GM21786 (cell line): ENCODE measurements around the gene DTX4.
A peak's percentile ranks its signal among the peaks of the same experiment; 100 is the strongest.

Source experiments
- ATAC-seq: cut with Tn5 transposase; IDR thresholded peaks from one replicate; pipeline ENCODE4 v1.9.1; 2021; ENCODE audit not compliant: unreplicated experiment

Gene DTX4

GRCh38 chr11:59172345-59173079 is 580 bp downstream of the DTX4 start:
- peak; percentile 22 for ATAC-seq

GRCh38 chr11:59173080-59173963 is 1.4 kb downstream of the DTX4 start:
- peak; percentile 8 for ATAC-seq

GRCh38 chr11:59173964-59174663 is 2.2 kb downstream of the DTX4 start:
- ATAC-seq: no peak

- no peak for ATAC-seq
Measured at GRCh38 chr11:59174664-59175033, 2.7 kb downstream of the DTX4 start.

GRCh38 chr11:59175091-59175501 is 3.2 kb downstream of the DTX4 start:
- no peak for ATAC-seq

GRCh38 chr11:59176330-59176729 is 4.4 kb downstream of the DTX4 start:
- ATAC-seq: no peak

- ATAC-seq: no peak
Measured at GRCh38 chr11:59178402-59178801, 6.5 kb downstream of the DTX4 start.

GRCh38 chr11:59179121-59179520 is 7.2 kb downstream of the DTX4 start:
- no peak for ATAC-seq

GRCh38 chr11:59180168-59180776 is 8.3 kb downstream of the DTX4 start:
- ATAC-seq: no peak

GRCh38 chr11:59180907-59181306 is 9.0 kb downstream of the DTX4 start:
- ATAC-seq: no peak

- no peak for ATAC-seq
Measured at GRCh38 chr11:59181746-59182456, 10.0 kb downstream of the DTX4 start.

- ATAC-seq: no peak
Measured at GRCh38 chr11:59182457-59183151, 10.7 kb downstream of the DTX4 start.

GRCh38 chr11:59183771-59184170 is 11.8 kb downstream of the DTX4 start:
- ATAC-seq: no peak

- no peak for ATAC-seq
Measured at GRCh38 chr11:59184691-59185339, 12.9 kb downstream of the DTX4 start.

GRCh38 chr11:59185386-59185945 is 13.5 kb downstream of the DTX4 start:
- ATAC-seq: no peak

- peak; percentile 64 for ATAC-seq
Measured at GRCh38 chr11:59186130-59186594, 14.2 kb downstream of the DTX4 start.

- no peak for ATAC-seq
Measured at GRCh38 chr11:59187035-59187434, 15.1 kb downstream of the DTX4 start.

GRCh38 chr11:59187587-59187986 is 15.7 kb downstream of the DTX4 start:
- ATAC-seq: no peak

GRCh38 chr11:59188954-59189353 is 17.0 kb downstream of the DTX4 start:
- ATAC-seq: no peak
